ENCODE results near the gene PLBD2.

Gene PLBD2

GRCh38 chr12:113418213-113418879 lies 60.0 kb downstream of the PLBD2 start:
- no peak for DNase-seq (ENCODE audit: low read depth, low spot score)

GRCh38 chr12:113420996-113421595 lies 62.7 kb downstream of the PLBD2 start:
- no peak for DNase-seq (ENCODE audit: low read depth, low spot score)

- no peak for DNase-seq (ENCODE audit: low read depth, low spot score)
Observed at GRCh38 chr12:113422030-113422885, 63.9 kb downstream of the PLBD2 start, which contains the start of gene SDSL. SDSL (plus strand) TSS chr12:113422380; CDS start chr12:113427983, 5,603 bp downstream.

- DNase-seq (ENCODE audit: low read depth, low spot score), result no peak
Observed at GRCh38 chr12:113422886-113423669, 64.7 kb downstream of the PLBD2 start.

GRCh38 chr12:113424456-113424855 lies 66.1 kb downstream of the PLBD2 start:
- no peak for DNase-seq (ENCODE audit: low read depth, low spot score)

GRCh38 chr12:113424915-113425823 lies 66.8 kb downstream of the PLBD2 start:
- peak; percentile 16 for DNase-seq (ENCODE audit: low read depth, low spot score)

- no peak for DNase-seq (ENCODE audit: low read depth, low spot score)
Observed at GRCh38 chr12:113425960-113426453, 67.6 kb downstream of the PLBD2 start.

- no peak for DNase-seq (ENCODE audit: low read depth, low spot score)
Observed at GRCh38 chr12:113427882-113428281, 69.5 kb downstream of the PLBD2 start.

- DNase-seq (ENCODE audit: low read depth, low spot score), result no peak
Observed at GRCh38 chr12:113428482-113428881, 70.1 kb downstream of the PLBD2 start.

- DNase-seq (ENCODE audit: low read depth, low spot score), result no peak
Observed at GRCh38 chr12:113432986-113433385, 74.6 kb downstream of the PLBD2 start.

- DNase-seq (ENCODE audit: low read depth, low spot score), result no peak
Observed at GRCh38 chr12:113435367-113435766, 77.0 kb downstream of the PLBD2 start.

- DNase-seq (ENCODE audit: low read depth, low spot score), result no peak
Observed at GRCh38 chr12:113436586-113436985, 78.2 kb downstream of the PLBD2 start.

- no peak for DNase-seq (ENCODE audit: low read depth, low spot score)
Observed at GRCh38 chr12:113436993-113437728, 78.8 kb downstream of the PLBD2 start.

- DNase-seq (ENCODE audit: low read depth, low spot score), result no peak
Observed at GRCh38 chr12:113437729-113438100, 79.3 kb downstream of the PLBD2 start.

GRCh38 chr12:113438523-113439300 lies 80.3 kb downstream of the PLBD2 start:
- DNase-seq (ENCODE audit: low read depth, low spot score), result no peak

- DNase-seq (ENCODE audit: low read depth, low spot score), result no peak
Observed at GRCh38 chr12:113439301-113439597, 80.9 kb downstream of the PLBD2 start.

GRCh38 chr12:113439606-113440030 lies 81.2 kb downstream of the PLBD2 start:
- DNase-seq (ENCODE audit: low read depth, low spot score), result no peak

GRCh38 chr12:113440336-113440735 lies 81.9 kb downstream of the PLBD2 start:
- DNase-seq (ENCODE audit: low read depth, low spot score), result no peak

Data from activated CD4-positive, CD25-positive, alpha-beta regulatory T cell treated with anti-CD3 and anti-CD28 coated beads, Interleukin-2, amount 50 U/mL, for 16 hours (primary cell).